ENCODE measurements around the gene ILDR2. TPM values are rescaled to one million over a fixed set of nuclear protein-coding genes. Genes with fewer than 3 reads are reported as not detected.

The ILDR2 gene, protein sequence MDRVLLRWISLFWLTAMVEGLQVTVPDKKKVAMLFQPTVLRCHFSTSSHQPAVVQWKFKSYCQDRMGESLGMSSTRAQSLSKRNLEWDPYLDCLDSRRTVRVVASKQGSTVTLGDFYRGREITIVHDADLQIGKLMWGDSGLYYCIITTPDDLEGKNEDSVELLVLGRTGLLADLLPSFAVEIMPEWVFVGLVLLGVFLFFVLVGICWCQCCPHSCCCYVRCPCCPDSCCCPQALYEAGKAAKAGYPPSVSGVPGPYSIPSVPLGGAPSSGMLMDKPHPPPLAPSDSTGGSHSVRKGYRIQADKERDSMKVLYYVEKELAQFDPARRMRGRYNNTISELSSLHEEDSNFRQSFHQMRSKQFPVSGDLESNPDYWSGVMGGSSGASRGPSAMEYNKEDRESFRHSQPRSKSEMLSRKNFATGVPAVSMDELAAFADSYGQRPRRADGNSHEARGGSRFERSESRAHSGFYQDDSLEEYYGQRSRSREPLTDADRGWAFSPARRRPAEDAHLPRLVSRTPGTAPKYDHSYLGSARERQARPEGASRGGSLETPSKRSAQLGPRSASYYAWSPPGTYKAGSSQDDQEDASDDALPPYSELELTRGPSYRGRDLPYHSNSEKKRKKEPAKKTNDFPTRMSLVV
- under 0.01 TPM in 2 replicates for total RNA-seq

DNA sequence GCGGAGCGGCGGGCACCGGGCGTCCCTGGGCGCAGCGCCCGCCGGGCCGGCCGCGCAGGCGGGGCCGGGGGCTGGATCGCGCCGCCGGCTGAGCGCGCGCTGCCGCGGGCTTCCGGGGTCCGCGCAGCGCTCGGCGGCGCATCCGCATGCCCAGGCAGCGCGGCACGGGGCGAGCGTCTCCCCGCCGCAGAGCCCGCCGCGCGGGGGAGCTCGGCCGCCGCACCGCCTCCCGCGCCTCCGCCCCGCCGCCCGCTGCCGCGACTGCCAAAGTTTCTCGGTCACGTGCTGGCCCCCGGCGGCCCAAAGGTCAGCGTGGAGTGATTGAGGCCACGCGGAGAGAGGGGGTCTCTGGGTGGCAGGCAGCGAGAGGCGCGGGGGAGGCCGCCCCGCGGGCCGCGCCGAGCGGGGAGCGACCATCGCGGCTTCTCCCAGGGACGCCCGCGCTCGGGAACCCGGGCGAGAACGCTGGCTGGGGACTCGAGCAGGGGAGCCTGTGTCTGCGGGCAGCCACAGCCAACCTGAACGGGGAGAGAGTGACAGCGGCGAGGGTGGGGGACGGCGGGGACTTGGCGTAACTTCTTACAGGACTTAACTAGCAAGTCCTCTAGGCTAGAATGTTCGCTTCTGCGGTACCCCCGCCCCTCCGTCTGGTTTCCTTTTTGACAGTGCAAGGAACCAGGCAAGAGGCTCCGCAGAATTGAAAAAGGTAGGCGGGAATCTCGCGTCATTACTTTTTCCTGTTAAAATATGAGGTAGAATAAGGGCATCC is at the start of gene ILDR2:
Gene ILDR2, minus strand, starts transcription at position 180 of the 769 bp plus-strand sequence. CDS start 272 bp downstream, outside the sequence.

DNA sequence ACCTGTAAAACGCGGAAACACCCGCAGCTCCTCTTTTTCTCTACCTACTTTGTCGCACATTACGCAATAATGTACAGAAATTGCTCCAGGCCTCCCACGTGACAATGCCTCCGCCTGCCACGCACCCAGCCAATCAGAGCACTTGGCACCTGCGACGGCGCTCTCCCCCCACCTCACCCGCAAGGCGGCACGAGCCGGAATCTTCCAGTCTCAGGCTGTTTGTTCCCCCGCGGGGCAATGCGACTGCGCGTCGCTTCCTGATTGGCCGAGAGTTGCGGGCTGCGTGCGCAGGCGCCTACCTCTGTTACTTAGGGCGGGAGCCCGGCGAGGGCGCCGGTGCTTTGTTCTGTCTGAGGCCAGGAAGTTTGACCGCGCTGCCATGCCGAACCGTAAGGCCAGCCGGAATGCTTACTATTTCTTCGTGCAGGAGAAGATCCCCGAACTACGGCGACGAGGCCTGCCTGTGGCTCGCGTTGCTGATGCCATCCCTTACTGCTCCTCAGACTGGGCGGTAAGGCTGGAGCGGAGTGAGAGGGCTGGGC is 13.7 kb upstream of the ILDR2 start, which contains the start of gene MAEL:
Gene MAEL, plus strand, starts transcription at position 307 of the 542 bp plus-strand sequence. Its CDS starts 73 bp downstream, at position 380.

DNA sequence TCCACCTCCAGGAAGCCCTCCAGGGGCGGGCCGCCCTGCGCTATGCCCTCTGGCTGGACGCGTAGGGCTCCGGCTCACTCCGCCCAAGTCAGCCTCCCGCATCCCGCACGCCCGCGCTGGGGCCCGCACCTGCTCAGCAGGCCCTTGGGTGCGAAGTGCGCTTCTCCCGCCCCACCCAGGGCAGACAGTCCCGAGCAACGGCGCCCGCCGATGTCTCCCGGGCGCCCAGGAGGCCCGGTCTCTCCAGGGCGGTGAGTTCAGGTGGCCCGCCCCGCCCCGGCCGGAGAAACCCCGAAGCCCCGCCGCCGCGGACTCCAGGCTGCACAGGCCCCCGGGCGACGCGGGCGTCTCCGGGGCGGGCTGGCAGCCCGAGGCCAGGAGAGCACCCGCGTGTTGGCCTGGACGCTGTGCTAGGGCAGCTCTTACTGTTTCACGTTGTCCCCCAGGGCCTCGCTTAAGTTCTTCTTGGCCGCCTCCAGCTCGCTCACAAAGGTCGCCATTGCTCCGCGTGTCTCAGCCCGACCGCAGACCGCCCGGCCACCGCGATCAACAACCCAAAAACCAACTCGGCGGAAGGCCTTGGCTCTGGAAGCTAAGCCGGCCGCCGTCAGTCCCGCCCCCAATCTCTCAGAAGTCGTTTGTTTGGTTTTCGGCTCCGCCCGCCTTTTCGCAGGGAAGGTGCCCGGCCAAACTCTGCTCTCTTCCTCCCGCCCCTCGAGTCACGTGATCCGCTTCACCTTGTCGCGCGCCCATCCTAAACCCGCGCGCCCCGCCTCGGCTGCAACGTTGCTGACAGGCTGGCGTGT is 99.4 kb downstream of the ILDR2 start, which contains the start of gene TADA1:
Gene TADA1, minus strand, starts transcription at position 531 of the 806 bp plus-strand sequence. Its CDS starts 31 bp downstream, at position 500.

Small RNAs within 50 kb of the gene (small RNA-seq; reads per million reads assigned to genes)
- 0.46 reads per million, percentile 26 among the genes with 10 or more reads in this experiment for gene RNA5SP65

Other genes starting within 250 kb of the ILDR2 start
- gene POGK, start 136.1 kb downstream of the ILDR2 start, total RNA-seq: 23.1 and 30.9 TPM in 2 replicates
- gene TADA1, start 99.3 kb downstream of the ILDR2 start, total RNA-seq: 8.5 and 9.6 TPM in 2 replicates
- under 0.01 TPM in 1 of 2 replicates, not detected in the other for gene MAEL, start 13.7 kb upstream of the ILDR2 start, total RNA-seq
- not detected in 2 replicates for gene GPA33, start 114.8 kb upstream of the ILDR2 start, total RNA-seq
- not detected in 2 replicates for gene STYXL2, start 118.5 kb upstream of the ILDR2 start, total RNA-seq
- 7.0 and 9.4 TPM in 2 replicates for gene POU2F1, start 245.3 kb upstream of the ILDR2 start, total RNA-seq

All from subcutaneous preadipocyte (primary cell).